WERI-Rb-1 (cell line): ENCODE data around the gene EPAS1.

Experiments
- DNase-seq: peaks from one replicate; pipeline ENCODE4 v3.0.0-alpha.2; 2020
- H3K27ac ChIP-seq: fragments of 250-450 bp; sonication (Bioruptor Pico); 2 replicates; pipeline ENCODE4 v1.5.1; 2020; ENCODE audit warnings: mild to moderate bottlenecking, moderate library complexity
- H3K27me3 ChIP-seq: fragments of 250-450 bp; sonication (Bioruptor Pico); 2 replicates; pipeline ENCODE4 v1.5.1; 2021; ENCODE audit warnings: mild to moderate bottlenecking, low read depth, moderate library complexity; ENCODE audit not compliant: insufficient read depth, severe bottlenecking
- H3K36me3 ChIP-seq: fragments of 250-450 bp; sonication (Bioruptor Pico); 2 replicates; pipeline ENCODE4 v1.5.1; 2020; ENCODE audit warnings: mild to moderate bottlenecking, moderate library complexity
- H3K4me3 ChIP-seq: 2 replicates; pipeline ENCODE4 v1.5.1; 2011; ENCODE audit warnings: low read depth, mild to moderate bottlenecking, control low read depth, low read length
- H3K9me3 ChIP-seq: fragments of 250-450 bp; sonication (Bioruptor Pico); 2 replicates; pipeline ENCODE4 v1.5.1; 2021; ENCODE audit warnings: mild to moderate bottlenecking, moderate library complexity; ENCODE audit not compliant: severe bottlenecking
- TF ChIP-seq, protein P1 (sequence below): IDR thresholded peaks from 2 replicates; pipeline ENCODE4 v1.5.1; 2011; ENCODE audit warnings: low read depth, mild to moderate bottlenecking, control low read depth, inconsistent platforms, low read length

The EPAS1 gene

DNA sequence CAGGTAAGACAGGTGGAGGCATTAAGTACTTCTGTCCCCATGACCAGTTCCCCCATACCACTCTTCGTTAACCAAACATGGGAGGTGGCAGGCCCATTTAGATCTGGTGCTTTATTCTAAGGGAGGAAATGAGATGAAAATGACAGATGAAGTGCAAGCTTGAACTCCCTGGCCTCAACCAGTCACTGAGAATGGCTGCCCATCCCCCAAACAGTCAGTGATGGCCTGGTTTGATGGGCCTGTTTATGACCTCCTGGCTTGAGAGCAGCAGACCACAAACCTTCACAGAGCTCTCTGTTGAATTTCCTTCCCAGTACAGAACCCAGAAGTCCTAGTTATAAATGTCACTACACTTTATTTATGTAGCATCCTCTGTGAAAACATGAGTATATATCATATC lies 31.1 kb downstream of the EPAS1 start:
- TF ChIP-seq, protein P1, sequence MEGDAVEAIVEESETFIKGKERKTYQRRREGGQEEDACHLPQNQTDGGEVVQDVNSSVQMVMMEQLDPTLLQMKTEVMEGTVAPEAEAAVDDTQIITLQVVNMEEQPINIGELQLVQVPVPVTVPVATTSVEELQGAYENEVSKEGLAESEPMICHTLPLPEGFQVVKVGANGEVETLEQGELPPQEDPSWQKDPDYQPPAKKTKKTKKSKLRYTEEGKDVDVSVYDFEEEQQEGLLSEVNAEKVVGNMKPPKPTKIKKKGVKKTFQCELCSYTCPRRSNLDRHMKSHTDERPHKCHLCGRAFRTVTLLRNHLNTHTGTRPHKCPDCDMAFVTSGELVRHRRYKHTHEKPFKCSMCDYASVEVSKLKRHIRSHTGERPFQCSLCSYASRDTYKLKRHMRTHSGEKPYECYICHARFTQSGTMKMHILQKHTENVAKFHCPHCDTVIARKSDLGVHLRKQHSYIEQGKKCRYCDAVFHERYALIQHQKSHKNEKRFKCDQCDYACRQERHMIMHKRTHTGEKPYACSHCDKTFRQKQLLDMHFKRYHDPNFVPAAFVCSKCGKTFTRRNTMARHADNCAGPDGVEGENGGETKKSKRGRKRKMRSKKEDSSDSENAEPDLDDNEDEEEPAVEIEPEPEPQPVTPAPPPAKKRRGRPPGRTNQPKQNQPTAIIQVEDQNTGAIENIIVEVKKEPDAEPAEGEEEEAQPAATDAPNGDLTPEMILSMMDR: no peak
- DNase-seq: no peak
- H3K36me3 ChIP-seq: no peaks in the 10 kb centered on the region
- H3K27me3 ChIP-seq: no peaks in the 10 kb centered on the region
- no peaks in the 10 kb centered on the region for H3K9me3 ChIP-seq
- H3K27ac ChIP-seq: no peak overlapping the region
- H3K4me3 ChIP-seq: no peak overlapping the region

- no peak overlapping the region for H3K4me3 ChIP-seq
- no peaks in the 10 kb centered on the region for H3K36me3 ChIP-seq
- H3K9me3 ChIP-seq: no peaks in the 10 kb centered on the region
- DNase-seq: no peak
- H3K27ac ChIP-seq: no peak overlapping the region
- TF ChIP-seq, protein P1: no peak
- H3K27me3 ChIP-seq: no peaks in the 10 kb centered on the region
Observed at GRCh38 chr2:46328829-46329228, 31.6 kb downstream of the EPAS1 start.

- Histone ChIP-seq H3K9me3 (no peaks in the 10 kb centered on the region), H3K27ac (no peak overlapping the region), H3K4me3 (no peak overlapping the region), H3K27me3 (no peaks in the 10 kb centered on the region), H3K36me3 (no peaks in the 10 kb centered on the region)
- TF ChIP-seq, protein P1: no peak
- DNase-seq: no peak
Observed at GRCh38 chr2:46329340-46329739, 32.1 kb downstream of the EPAS1 start.

GRCh38 chr2:46329803-46330775 lies 32.9 kb downstream of the EPAS1 start:
- no peak for DNase-seq
- no peak overlapping the region for H3K27ac ChIP-seq
- H3K4me3 ChIP-seq: no peak overlapping the region
- TF ChIP-seq, protein P1: no peak
- no peaks in the 10 kb centered on the region for H3K9me3 ChIP-seq
- no peaks in the 10 kb centered on the region for H3K36me3 ChIP-seq
- no peaks in the 10 kb centered on the region for H3K27me3 ChIP-seq

DNA sequence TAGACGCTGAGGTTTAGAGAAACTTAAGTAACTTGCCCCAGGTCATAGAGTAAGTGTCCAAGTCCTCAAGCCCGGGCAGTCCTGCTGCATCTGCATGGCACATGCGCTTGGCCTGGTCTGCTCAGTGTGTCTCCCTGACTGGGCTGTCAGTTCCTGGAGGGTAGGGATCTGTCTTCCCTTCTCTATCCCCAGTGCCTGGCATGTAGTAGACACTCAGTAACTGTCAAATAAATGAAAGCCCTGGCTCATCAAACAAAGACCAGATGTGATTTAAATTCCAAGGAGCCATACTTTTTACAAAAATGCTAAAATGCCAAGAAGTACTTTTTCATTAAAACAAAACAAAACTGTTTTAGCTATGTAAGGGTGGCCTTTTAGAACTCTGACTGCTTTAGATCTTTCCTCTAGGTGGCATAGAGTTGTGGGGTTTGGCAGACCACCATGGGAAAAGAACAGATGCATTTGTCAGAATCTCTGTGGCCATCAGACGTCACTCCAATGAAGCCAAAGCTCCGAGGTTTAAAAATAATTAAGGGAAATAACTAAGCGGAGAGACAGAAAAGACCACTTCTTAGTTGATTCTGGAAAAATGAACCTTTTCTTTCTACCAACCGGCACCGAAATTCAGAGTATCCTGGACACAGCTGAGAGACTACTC lies 34.0 kb downstream of the EPAS1 start:
- H3K36me3 ChIP-seq: no peaks in the 10 kb centered on the region
- H3K27me3 ChIP-seq: no peaks in the 10 kb centered on the region
- TF ChIP-seq, protein P1: no peak
- peak overlapping the region; percentile 61 for H3K27ac ChIP-seq
- H3K9me3 ChIP-seq: no peaks in the 10 kb centered on the region
- H3K4me3 ChIP-seq: no peak overlapping the region; the same call in 1 of the 2 replicates
- DNase-seq: no peak
